ENCODE measurements around the gene DYTN. TPM values are rescaled to one million over a fixed set of nuclear protein-coding genes. Genes with fewer than 3 reads are reported as not detected.
"Not testable (repeated sequence)": the region's sequence is repeated elsewhere in the genome, so short reads cannot be mapped to it uniquely, and the experiment has no call there.

The DYTN gene
- total RNA-seq, 2 donors from 2014 or later: not detected

DNA sequence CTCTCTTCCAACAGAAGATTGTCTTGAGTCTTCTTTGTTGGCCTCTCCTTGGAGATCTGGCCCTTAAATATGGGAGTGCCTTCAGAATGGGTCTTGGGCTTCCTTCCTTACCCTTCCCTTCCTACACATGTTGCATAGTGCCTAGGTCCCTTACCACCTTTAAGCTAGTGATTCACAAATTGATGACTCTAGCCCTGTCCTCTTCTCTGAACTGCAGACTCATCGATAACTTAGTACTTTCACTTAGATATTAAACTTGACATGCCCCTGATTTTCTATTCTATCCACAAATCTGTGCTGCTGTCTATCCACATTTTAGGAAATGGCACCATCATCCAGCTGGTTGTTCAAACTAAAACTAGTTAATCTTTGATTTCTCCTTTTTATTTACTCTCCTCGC is 9.1 kb upstream of the DYTN start:
- no peak for DNase-seq (ENCODE audit: low spot score)
- Histone ChIP-seq H3K4me1 (peaks cover 0 to 9% of the 10 kb centered on the region in 2 donors), H3K36me3 (no peaks in the 10 kb centered on the region), H3K27ac (no peak overlapping the region), H3K9me3 (no peaks in the 10 kb centered on the region), H3K27me3 (no peaks in the 10 kb centered on the region), H3K4me3 (no peak overlapping the region)
- TF ChIP-seq, protein P1, sequence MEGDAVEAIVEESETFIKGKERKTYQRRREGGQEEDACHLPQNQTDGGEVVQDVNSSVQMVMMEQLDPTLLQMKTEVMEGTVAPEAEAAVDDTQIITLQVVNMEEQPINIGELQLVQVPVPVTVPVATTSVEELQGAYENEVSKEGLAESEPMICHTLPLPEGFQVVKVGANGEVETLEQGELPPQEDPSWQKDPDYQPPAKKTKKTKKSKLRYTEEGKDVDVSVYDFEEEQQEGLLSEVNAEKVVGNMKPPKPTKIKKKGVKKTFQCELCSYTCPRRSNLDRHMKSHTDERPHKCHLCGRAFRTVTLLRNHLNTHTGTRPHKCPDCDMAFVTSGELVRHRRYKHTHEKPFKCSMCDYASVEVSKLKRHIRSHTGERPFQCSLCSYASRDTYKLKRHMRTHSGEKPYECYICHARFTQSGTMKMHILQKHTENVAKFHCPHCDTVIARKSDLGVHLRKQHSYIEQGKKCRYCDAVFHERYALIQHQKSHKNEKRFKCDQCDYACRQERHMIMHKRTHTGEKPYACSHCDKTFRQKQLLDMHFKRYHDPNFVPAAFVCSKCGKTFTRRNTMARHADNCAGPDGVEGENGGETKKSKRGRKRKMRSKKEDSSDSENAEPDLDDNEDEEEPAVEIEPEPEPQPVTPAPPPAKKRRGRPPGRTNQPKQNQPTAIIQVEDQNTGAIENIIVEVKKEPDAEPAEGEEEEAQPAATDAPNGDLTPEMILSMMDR (IDR thresholded peaks at IDR 0.05): no peak

DNA sequence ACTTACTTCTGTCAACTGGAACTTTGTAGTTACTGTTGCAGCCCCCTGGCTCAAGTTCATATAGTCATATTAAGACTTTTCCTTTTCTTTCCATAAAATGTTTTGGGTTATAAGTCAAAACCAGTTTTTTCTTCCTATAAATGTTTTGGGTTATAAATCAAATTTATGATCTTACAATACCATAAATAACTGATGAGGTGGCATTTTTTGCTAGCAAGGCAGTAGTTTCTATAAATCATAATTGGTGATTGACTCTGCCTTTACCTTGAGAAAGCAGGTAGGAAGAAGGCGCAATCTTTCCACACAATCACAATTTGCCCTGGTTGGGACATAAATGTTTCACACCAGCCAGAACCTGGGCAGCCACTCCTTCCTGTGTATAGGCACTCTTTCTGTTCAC is 5.1 kb upstream of the DYTN start:
- H3K27me3 ChIP-seq: no peaks in the 10 kb centered on the region
- H3K9me3 ChIP-seq: no peaks in the 10 kb centered on the region
- TF ChIP-seq, protein P1 (IDR thresholded peaks at IDR 0.05): no peak
- H3K4me3 ChIP-seq: no peak overlapping the region
- no peaks in the 10 kb centered on the region for H3K36me3 ChIP-seq
- no peaks in the 10 kb centered on the region for H3K4me1 ChIP-seq
- no peak overlapping the region for H3K27ac ChIP-seq
- no peak for DNase-seq (ENCODE audit: low spot score)

DNA sequence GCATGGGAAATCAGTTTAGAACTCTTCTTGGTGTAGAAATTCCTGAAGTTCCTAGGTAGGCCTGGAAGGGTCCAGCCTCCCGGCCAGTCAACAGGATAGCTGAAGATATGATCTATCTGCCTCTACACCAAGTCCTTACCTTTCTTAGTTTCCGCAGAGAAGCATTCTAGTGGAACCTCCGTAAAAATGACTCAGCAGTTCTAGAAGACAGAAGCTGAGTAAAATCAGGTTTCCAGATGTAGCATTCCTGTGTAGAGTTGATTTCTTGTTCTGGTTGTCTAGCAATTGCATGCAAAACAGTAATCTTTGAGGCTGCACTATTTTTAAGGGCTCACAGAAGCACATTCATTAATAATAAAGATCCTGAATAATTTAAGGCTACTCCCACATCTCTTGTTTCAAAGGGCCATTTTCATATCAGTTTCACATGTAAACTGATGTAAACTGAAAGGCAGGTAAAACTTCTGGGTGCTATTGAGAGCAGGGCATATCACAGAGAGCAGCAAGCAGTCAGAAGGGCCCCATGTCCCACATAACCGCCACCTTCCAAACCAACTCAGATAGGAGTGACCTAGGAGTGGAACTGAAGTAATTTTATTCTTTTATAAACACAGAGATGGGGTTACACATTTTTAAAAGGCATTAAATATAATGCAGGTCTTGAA is 3.2 kb upstream of the DYTN start:
- TF ChIP-seq, protein P1 (IDR thresholded peaks at IDR 0.05): no peak
- Histone ChIP-seq H3K4me3 (no peak overlapping the region), H3K4me1 (no peaks in the 10 kb centered on the region), H3K9me3 (no peaks in the 10 kb centered on the region), H3K36me3 (no peaks in the 10 kb centered on the region), H3K27me3 (no peaks in the 10 kb centered on the region), H3K27ac (no peak overlapping the region)
- no peak for DNase-seq (ENCODE audit: low spot score)

DNA sequence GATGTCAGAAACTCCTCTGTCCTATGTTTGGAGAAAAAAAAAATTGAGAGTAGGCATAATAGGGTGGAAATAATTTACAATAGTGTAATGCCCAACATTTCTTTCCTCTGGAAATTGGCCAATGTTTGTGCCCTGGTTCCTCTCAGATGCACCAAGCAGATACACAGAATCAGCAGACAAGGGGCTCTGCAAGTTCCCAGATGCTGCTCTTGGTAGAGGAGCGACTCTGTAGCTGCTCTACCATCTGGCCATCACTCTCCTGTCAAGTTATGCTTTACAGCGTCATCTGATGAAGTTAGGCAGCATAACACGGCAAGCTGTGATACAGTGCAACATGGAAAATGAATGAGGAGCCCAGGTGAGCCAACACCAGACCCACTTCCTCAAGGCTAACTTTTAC is 1.6 kb downstream of the DYTN start:
- Histone ChIP-seq H3K27me3 (no peaks in the 10 kb centered on the region), H3K36me3 (no peaks in the 10 kb centered on the region), H3K4me1 (no peaks in the 10 kb centered on the region), H3K9me3 (no peaks in the 10 kb centered on the region), H3K4me3 (no peak overlapping the region), H3K27ac (no peak overlapping the region)
- TF ChIP-seq, protein P1 (IDR thresholded peaks at IDR 0.05): no peak
- no peak for DNase-seq (ENCODE audit: low spot score)

DNA sequence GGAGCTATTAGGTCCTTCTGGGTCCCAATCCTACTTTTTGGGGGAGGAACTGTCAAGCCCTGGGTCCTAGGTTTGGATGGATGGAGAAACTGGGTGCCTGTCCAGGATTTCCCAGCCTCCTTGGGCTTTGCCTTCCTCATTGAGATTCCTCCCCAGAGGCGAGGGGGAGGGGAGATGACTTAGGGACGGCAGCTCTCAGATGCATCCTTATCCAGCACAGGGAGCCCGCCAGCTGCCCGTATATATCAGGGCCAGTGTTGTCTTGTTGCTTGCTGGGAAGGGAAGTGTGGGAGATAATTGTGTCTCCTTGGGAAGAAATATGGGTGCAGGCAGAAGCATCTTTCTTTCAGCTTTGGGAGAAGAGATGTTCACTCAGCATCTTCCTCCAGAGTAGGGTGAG is 3.0 kb downstream of the DYTN start:
- not testable (repeated sequence) for H3K27ac ChIP-seq; H3K4me3 ChIP-seq; H3K9me3 ChIP-seq; H3K36me3 ChIP-seq; H3K27me3 ChIP-seq; H3K4me1 ChIP-seq; DNase-seq (ENCODE audit: low spot score)

DNA sequence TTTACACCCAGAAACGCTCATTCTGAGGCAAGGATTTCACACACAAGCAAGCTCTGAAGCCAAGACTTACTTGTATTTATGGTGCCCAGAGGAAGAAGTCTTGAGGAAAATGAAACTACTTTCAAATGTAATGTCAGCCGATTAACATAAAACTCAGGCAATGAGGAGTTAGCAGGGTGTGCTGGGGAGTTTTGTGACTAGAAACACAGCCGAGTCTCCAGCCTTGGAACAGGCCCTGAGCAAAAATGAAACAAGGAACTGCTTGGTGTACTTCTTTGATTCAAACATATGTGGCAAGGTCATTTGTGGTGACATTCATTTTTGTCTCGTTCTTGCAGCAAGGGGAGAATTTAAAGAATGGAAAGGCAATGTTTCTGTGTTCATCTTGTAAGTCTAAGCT is 4.5 kb downstream of the DYTN start:
- H3K27me3 ChIP-seq: no peaks in the 10 kb centered on the region

More for the DNA sequence above, 4.5 kb downstream of the DYTN start:
- no peak overlapping the region for H3K4me3 ChIP-seq
- TF ChIP-seq, protein P1 (IDR thresholded peaks at IDR 0.05): no peak
- H3K4me1 ChIP-seq: no peaks in the 10 kb centered on the region
- DNase-seq (ENCODE audit: low spot score): no peak
- no peaks in the 10 kb centered on the region for H3K36me3 ChIP-seq
- no peaks in the 10 kb centered on the region for H3K9me3 ChIP-seq
- no peak overlapping the region for H3K27ac ChIP-seq

Data from right atrium auricular region (tissue), 2 donors.